ENCODE data around the gene PTPRM.

DNA sequence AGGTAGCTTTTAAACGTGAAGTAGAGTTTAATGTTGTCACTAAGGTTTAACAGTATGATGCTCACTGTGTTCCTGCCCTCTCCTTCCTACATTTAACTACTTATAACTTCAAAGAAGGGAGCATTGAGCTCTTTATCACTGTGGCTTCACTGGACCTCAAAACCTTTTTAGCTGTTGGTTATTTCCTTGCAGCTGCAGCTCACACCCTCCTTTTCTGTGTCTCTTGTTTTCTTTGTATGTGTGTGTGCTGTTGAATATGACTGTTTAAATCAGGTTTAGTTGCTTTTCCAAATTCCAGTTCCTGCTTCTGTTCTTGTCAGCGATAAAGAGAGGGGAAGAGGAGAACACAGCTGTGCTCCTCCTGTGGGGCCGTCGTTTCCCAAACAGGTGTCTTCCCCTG is 208.0 kb downstream of the PTPRM start:
- TF ChIP-seq POLR2A (IDR thresholded peaks at IDR 0.05), result no peak
- TF ChIP-seq, protein P1, sequence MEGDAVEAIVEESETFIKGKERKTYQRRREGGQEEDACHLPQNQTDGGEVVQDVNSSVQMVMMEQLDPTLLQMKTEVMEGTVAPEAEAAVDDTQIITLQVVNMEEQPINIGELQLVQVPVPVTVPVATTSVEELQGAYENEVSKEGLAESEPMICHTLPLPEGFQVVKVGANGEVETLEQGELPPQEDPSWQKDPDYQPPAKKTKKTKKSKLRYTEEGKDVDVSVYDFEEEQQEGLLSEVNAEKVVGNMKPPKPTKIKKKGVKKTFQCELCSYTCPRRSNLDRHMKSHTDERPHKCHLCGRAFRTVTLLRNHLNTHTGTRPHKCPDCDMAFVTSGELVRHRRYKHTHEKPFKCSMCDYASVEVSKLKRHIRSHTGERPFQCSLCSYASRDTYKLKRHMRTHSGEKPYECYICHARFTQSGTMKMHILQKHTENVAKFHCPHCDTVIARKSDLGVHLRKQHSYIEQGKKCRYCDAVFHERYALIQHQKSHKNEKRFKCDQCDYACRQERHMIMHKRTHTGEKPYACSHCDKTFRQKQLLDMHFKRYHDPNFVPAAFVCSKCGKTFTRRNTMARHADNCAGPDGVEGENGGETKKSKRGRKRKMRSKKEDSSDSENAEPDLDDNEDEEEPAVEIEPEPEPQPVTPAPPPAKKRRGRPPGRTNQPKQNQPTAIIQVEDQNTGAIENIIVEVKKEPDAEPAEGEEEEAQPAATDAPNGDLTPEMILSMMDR (IDR thresholded peaks at IDR 0.05), result no peak

Data from gastroesophageal sphincter (tissue), 3 donors.